ENCODE data around the gene PPHLN1. TPM values are rescaled to one million over a fixed set of nuclear protein-coding genes. Genes with fewer than 3 reads are reported as not detected.

The PPHLN1 gene
- 60.5 and 77.4 TPM in 2 replicates for total RNA-seq (2014; rRNA removed; shearing (Covaris generic))

GRCh38 chr12:42325653-42326474, at the start of gene PPHLN1, which contains the start of gene ZCRB1:
TSS of gene PPHLN1 (plus strand) at chr12:42326167. CDS start at chr12:42335903, 9,736 bp downstream.
TSS of gene ZCRB1 (minus strand) at chr12:42326094. CDS start at chr12:42324102, 1,992 bp downstream.

Small RNAs within 50 kb of the gene (small RNA-seq; reads per million reads assigned to genes)
- gene MIR7851: not detected
- not detected for gene RF00019
- not detected for gene RF00090
- gene RNU6-249P: not detected

Other genes starting within 250 kb of the PPHLN1 start
- 8.2 and 9.8 TPM in 2 replicates for gene GXYLT1, start 181.3 kb upstream of the PPHLN1 start, total RNA-seq (2014; rRNA removed; shearing (Covaris generic))
- gene YAF2, start 87.9 kb upstream of the PPHLN1 start, total RNA-seq (2014; rRNA removed; shearing (Covaris generic)): 10.6 and 15.5 TPM in 2 replicates
- gene ZCRB1, start 73 bp upstream of the PPHLN1 start, total RNA-seq (2014; rRNA removed; shearing (Covaris generic)): 48.5 and 57.2 TPM in 2 replicates

Measured in A375 (cell line).